ENCODE measurements around the gene PRTN3. TPM values are rescaled to one million over a fixed set of nuclear protein-coding genes. Genes with fewer than 3 reads are reported as not detected.

Gene PRTN3
- total RNA-seq, 2 donors from 2014 or later, result 2.6 TPM; not detected in 1

DNA sequence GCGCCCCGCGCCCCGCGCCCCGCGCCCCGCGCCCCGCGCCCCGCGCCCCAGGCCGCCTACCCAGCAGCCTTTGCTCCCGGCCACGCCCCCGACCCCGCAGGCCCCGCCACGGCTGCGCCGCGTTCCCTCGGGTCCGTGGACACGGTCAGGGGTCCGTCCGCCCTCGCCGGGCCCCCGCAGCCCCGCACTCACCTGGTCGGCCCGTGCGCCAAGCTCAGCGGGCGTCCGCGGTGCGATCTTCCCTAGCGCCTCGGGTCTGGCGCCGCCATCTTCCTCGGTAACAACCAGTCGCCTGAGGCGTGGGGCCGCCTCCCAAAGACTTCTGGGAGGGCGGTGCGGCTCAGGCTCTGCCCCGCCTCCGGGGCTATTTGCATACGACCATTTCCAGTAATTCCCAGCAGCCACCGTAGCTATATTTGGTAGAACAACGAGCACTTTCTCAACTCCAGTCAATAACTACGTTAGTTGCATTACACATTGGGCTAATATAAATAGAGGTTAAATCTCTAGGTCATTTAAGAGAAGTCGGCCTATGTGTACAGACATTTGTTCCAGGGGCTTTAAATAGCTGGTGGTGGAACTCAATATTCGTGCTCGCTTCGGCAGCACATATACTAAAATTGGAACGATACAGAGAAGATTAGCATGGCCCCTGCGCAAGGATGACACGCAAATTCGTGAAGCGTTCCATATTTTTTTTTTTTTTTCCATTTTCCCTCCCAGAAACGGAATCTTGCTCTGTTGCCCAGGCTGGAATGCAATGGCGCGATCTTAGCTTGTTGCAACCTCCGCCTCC is 52.3 kb downstream of the PRTN3 start, which contains the start of the genes MED16 and RNU6-9:
Gene MED16, minus strand, starts transcription at position 294 of the 796 bp plus-strand sequence. CDS start 2,056 bp downstream, outside the sequence.
Gene RNU6-9, plus strand, starts transcription at position 591 of the 796 bp plus-strand sequence.
- Histone ChIP-seq H3K36me3 (no peaks in the 10 kb centered on the region), H3K27ac (peak within 1 kb of the TSS; percentile 92 to 94), H3K27me3 (replicated peaks; ENCODE audit: insufficient read depth) (no peaks in the 10 kb centered on the region), H3K4me1 (replicated peaks) (no peaks in the 10 kb centered on the region), H3K4me3 (peak within 1 kb of the TSS; percentile 92 to 97), H3K9me3 (no peaks in the 10 kb centered on the region)
- TF ChIP-seq POLR2AphosphoS5 (IDR thresholded peaks at IDR 0.05) (peak; percentile 94), POLR2A (IDR thresholded peaks at IDR 0.05) (peak; percentile 90)
- TF ChIP-seq, protein P1, sequence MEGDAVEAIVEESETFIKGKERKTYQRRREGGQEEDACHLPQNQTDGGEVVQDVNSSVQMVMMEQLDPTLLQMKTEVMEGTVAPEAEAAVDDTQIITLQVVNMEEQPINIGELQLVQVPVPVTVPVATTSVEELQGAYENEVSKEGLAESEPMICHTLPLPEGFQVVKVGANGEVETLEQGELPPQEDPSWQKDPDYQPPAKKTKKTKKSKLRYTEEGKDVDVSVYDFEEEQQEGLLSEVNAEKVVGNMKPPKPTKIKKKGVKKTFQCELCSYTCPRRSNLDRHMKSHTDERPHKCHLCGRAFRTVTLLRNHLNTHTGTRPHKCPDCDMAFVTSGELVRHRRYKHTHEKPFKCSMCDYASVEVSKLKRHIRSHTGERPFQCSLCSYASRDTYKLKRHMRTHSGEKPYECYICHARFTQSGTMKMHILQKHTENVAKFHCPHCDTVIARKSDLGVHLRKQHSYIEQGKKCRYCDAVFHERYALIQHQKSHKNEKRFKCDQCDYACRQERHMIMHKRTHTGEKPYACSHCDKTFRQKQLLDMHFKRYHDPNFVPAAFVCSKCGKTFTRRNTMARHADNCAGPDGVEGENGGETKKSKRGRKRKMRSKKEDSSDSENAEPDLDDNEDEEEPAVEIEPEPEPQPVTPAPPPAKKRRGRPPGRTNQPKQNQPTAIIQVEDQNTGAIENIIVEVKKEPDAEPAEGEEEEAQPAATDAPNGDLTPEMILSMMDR (IDR thresholded peaks at IDR 0.05), result no peak
- 2% methylated on average over 55 of the region's 69 CpGs for WGBS
- intact Hi-C loops (cut with DNase I), result no loop called here
- peak; percentile 93 for DNase-seq (ENCODE audit: low spot score)

DNA sequence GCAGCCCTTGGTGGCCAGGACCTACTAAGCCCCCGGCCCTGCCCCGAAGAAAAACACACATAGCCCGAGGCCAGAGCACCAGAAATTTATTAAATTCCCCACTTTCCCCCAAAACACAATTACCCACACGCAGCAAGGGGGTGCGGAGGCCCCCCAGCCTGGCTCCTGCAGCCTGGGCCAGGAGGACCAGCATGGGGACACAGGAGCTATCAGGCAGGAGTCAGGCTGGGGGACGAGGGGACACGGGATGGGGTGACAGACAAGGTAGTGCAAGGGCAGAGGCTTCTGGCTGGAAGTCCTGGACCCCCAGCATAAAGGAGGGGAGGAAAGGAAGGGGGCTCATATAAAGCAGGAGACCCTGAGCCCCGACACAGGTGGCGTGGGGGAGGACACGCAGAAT is 55.6 kb downstream of the PRTN3 start:
- DNase-seq (ENCODE audit: low spot score), result no peak
- Histone ChIP-seq H3K27ac (no peak overlapping the region), H3K9me3 (no peaks in the 10 kb centered on the region), H3K4me1 (replicated peaks) (no peaks in the 10 kb centered on the region), H3K27me3 (replicated peaks; ENCODE audit: insufficient read depth) (no peaks in the 10 kb centered on the region), H3K36me3 (peaks cover 0 to 6% of the 10 kb centered on the region in 2 donors), H3K4me3 (no peak overlapping the region)
- intact Hi-C loops (cut with DNase I), result no loop called here
- WGBS, result 97% methylated on average over 10 of the region's 10 CpGs
- no peak for TF ChIP-seq POLR2AphosphoS5 (IDR thresholded peaks at IDR 0.05)
- no peak for TF ChIP-seq POLR2A (IDR thresholded peaks at IDR 0.05)
- TF ChIP-seq, protein P1 (IDR thresholded peaks at IDR 0.05), result no peak

DNA sequence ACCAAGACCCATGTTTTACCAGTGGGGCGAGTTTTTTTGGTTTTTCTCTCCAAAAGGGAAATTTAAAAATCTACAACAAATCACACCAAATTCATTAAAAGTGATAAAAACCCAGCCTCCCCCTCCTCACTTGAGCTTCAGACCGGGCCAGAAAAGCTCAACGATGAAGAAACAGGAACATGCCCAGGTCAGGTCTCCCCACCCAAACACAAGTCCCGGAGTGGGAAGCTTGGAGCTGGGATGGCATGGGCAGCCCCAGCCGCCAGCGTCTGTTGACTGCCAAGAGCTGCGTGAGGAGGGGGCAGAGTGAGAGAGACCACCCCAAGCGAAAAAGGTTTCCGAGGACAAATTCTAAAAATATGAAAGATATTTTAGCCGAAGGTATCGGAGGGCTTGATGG is 56.2 kb downstream of the PRTN3 start:
- Histone ChIP-seq H3K4me1 (replicated peaks) (no peaks in the 10 kb centered on the region), H3K27me3 (replicated peaks; ENCODE audit: insufficient read depth) (no peaks in the 10 kb centered on the region), H3K9me3 (no peaks in the 10 kb centered on the region), H3K27ac (no peak overlapping the region), H3K4me3 (no peak overlapping the region), H3K36me3 (peaks cover 0 to 6% of the 10 kb centered on the region in 2 donors)
- intact Hi-C loops (cut with DNase I), result no loop called here
- WGBS, result 87% methylated on average over 11 of the region's 11 CpGs
- TF ChIP-seq POLR2A (IDR thresholded peaks at IDR 0.05) (no peak), POLR2AphosphoS5 (IDR thresholded peaks at IDR 0.05) (no peak)
- TF ChIP-seq, protein P1 (IDR thresholded peaks at IDR 0.05), result no peak
- DNase-seq (ENCODE audit: low spot score), result no peak

- Histone ChIP-seq H3K27me3 (replicated peaks; ENCODE audit: insufficient read depth) (no peaks in the 10 kb centered on the region), H3K4me3 (no peak overlapping the region), H3K4me1 (replicated peaks) (no peaks in the 10 kb centered on the region), H3K36me3 (peaks cover 0 to 6% of the 10 kb centered on the region in 2 donors), H3K9me3 (no peaks in the 10 kb centered on the region), H3K27ac (no peak overlapping the region)
- intact Hi-C loops (cut with DNase I), result no loop called here
- TF ChIP-seq POLR2AphosphoS5 (IDR thresholded peaks at IDR 0.05), result no peak
- no peak for TF ChIP-seq POLR2A (IDR thresholded peaks at IDR 0.05)
- TF ChIP-seq, protein P1 (IDR thresholded peaks at IDR 0.05), result no peak
- WGBS, result 85% methylated on average over 26 of the region's 26 CpGs
- DNase-seq (ENCODE audit: low spot score), result no peak
Observed at GRCh38 chr19:897442-898039, 56.7 kb downstream of the PRTN3 start.

MicroRNA genes within 50 kb of the gene (microRNA counts, 767-probe panel; counts per million panel counts)
- 1,014 to 2,056 counts per million in 2 donors for microRNA hsa-miR-3187-3p

Small RNA genes within 50 kb of the gene (microRNA-seq; reads per million reads assigned to microRNA genes)
- gene MIR3187 (1.8 reads per million, percentile 26 among the genes with 10 or more reads in this experiment), gene MIR4745 (not detected)

Small RNA genes within 50 kb of the gene (small RNA-seq; reads per million reads assigned to genes)
- gene MIR3187 (0 reads per million in 2 donors), gene RNU6-9 (0 reads per million in 2 donors)

Other genes starting within 250 kb of the PRTN3 start
- gene POLRMT, start 207.5 kb upstream of the PRTN3 start, total RNA-seq, result 100 to 1,000 TPM in 1 of 2 donors, 10 to 100 TPM in 1; 34.7 to 106 TPM
- gene FGF22, start 201.1 kb upstream of the PRTN3 start, total RNA-seq, result 1 to 10 TPM in 1 of 2 donors, not detected in 1; 4.4 TPM
- 100 to 1,000 TPM in 1 of 2 donors, 10 to 100 TPM in 1; 70.7 to 109 TPM for gene RNF126, start 177.8 kb upstream of the PRTN3 start, total RNA-seq
- gene FSTL3, start 164.6 kb upstream of the PRTN3 start, total RNA-seq, result 100 to 1,000 TPM in 1 of 2 donors, 10 to 100 TPM in 1; 69.3 to 241 TPM
- gene PRSS57, start 145.5 kb upstream of the PRTN3 start, total RNA-seq, result 1 to 10 TPM in 1 of 2 donors, not detected in 1; 1.7 TPM
- 10 to 100 TPM; 40.9 to 58.7 TPM for gene PALM, start 132.1 kb upstream of the PRTN3 start, total RNA-seq
- gene MISP, start 89.9 kb upstream of the PRTN3 start, total RNA-seq, result 1 to 10 TPM; 7.3 to 9.3 TPM
- 100 to 1,000 TPM; 153 to 222 TPM for gene PTBP1, start 43.5 kb upstream of the PRTN3 start, total RNA-seq
- gene PLPPR3, start 19.0 kb upstream of the PRTN3 start, total RNA-seq, result 10 to 100 TPM in 1 of 2 donors, under 1 TPM in 1; 0.27 to 20.3 TPM
- 1 to 10 TPM in 1 of 2 donors, not detected in 1; 6.9 TPM for gene AZU1, start 13.2 kb upstream of the PRTN3 start, total RNA-seq
- 1 to 10 TPM in 1 of 2 donors, not detected in 1; 1.4 TPM for gene ELANE, start 11.3 kb downstream of the PRTN3 start, total RNA-seq
- 100 to 1,000 TPM in 1 of 2 donors, 10 to 100 TPM in 1; 92.2 to 167 TPM for gene CFD, start 18.7 kb downstream of the PRTN3 start, total RNA-seq
- 100 to 1,000 TPM in 1 of 2 donors, 10 to 100 TPM in 1; 65.1 to 114 TPM for gene MED16, start 52.2 kb downstream of the PRTN3 start, total RNA-seq
- gene RNU6-9, start 52.5 kb downstream of the PRTN3 start, total RNA-seq, result not detected
- gene R3HDM4, start 72.2 kb downstream of the PRTN3 start, total RNA-seq, result 10 to 100 TPM; 36.9 to 58.7 TPM
- gene KISS1R, start 76.3 kb downstream of the PRTN3 start, total RNA-seq, result not detected
- 10 to 100 TPM in 1 of 2 donors, 1 to 10 TPM in 1; 3.8 to 18.7 TPM for gene ARID3A, start 85.0 kb downstream of the PRTN3 start, total RNA-seq
- 10 to 100 TPM; 35.0 to 94.8 TPM for gene WDR18, start 143.3 kb downstream of the PRTN3 start, total RNA-seq
- under 1 TPM in 1 of 2 donors, not detected in 1; 0.34 TPM for gene GRIN3B, start 159.4 kb downstream of the PRTN3 start, total RNA-seq
- 100 to 1,000 TPM; 216 to 377 TPM for gene TMEM259, start 180.1 kb downstream of the PRTN3 start, total RNA-seq
- gene RNU6-2, start 180.5 kb downstream of the PRTN3 start, total RNA-seq, result not detected
- gene CNN2, start 185.6 kb downstream of the PRTN3 start, total RNA-seq, result 100 to 1,000 TPM in 1 of 2 donors, 10 to 100 TPM in 1; 82.9 to 101 TPM
- gene ABCA7, start 199.1 kb downstream of the PRTN3 start, total RNA-seq, result 10 to 100 TPM; 16.2 to 25.1 TPM
- gene ARHGAP45, start 226.2 kb downstream of the PRTN3 start, total RNA-seq, result 10 to 100 TPM in 1 of 2 donors, 1 to 10 TPM in 1; 8.9 to 26.2 TPM

Data from prostate gland (tissue), 2 donors.